Measurements from ENCODE around the gene KIF20B. TPM values are rescaled to one million over a fixed set of nuclear protein-coding genes. Genes with fewer than 3 reads are reported as not detected.

The KIF20B gene
- total RNA-seq, 4 donors from 2014 or later: 3.7 to 5.3 (median 4.1) TPM

- TF ChIP-seq CTCF (IDR thresholded peaks at IDR 0.05; ENCODE audit: low read depth): no peak
These were observed 109.6 kb downstream of the KIF20B start for GRCh38 chr10:89810908-89811525.

GRCh38 chr10:89813546-89813945 is 112.2 kb downstream of the KIF20B start:
- TF ChIP-seq CTCF (IDR thresholded peaks at IDR 0.05; ENCODE audit: low read depth): no peak

- TF ChIP-seq CTCF (IDR thresholded peaks at IDR 0.05; ENCODE audit: low read depth): no peak
These were observed 112.9 kb downstream of the KIF20B start for GRCh38 chr10:89814278-89814677.

GRCh38 chr10:89815049-89815853 is 113.9 kb downstream of the KIF20B start:
- TF ChIP-seq CTCF (IDR thresholded peaks at IDR 0.05; ENCODE audit: low read depth): no peak

Other genes starting within 250 kb of the KIF20B start
- gene SLC16A12, start 166.0 kb upstream of the KIF20B start, total RNA-seq: 1 to 10 TPM; 1.0 to 8.9 (median 4.2) TPM
- 1 to 10 TPM; 1.3 to 5.9 (median 4.2) TPM for gene PANK1, start 56.3 kb upstream of the KIF20B start, total RNA-seq